ENCODE data around the gene NEU4.
"Not testable (repeated sequence)": the region's sequence is repeated elsewhere in the genome, so short reads cannot be mapped to it uniquely, and the experiment has no call there.

The NEU4 gene

GRCh38 chr2:241808721-241809382 lies at the start of gene NEU4:
TSS of gene NEU4 (plus strand) at chr2:241809193. CDS start at chr2:241814485, 5,292 bp downstream.
- no peak for DNase-seq

GRCh38 chr2:241759893-241760292 lies 49.1 kb upstream of the NEU4 start:
- DNase-seq: not testable (repeated sequence)

GRCh38 chr2:241760301-241760771 lies 48.7 kb upstream of the NEU4 start:
- peak; percentile 21 for DNase-seq

- DNase-seq: peak; percentile 2
These were observed 46.6 kb upstream of the NEU4 start for GRCh38 chr2:241762321-241762932.

- peak; percentile 43 for DNase-seq
These were observed 46.0 kb upstream of the NEU4 start for GRCh38 chr2:241762933-241763369.

GRCh38 chr2:241763551-241764274 lies 45.3 kb upstream of the NEU4 start:
- peak; percentile 2 for DNase-seq

- peak; percentile 2 for DNase-seq
These were observed 44.4 kb upstream of the NEU4 start for GRCh38 chr2:241764275-241765241.

GRCh38 chr2:241767464-241768250 lies 41.3 kb upstream of the NEU4 start:
- DNase-seq: no peak

- DNase-seq: no peak
These were observed 40.7 kb upstream of the NEU4 start for GRCh38 chr2:241768251-241768711.

- no peak for DNase-seq
These were observed 40.1 kb upstream of the NEU4 start for GRCh38 chr2:241768850-241769249.

GRCh38 chr2:241769819-241770184 lies 39.2 kb upstream of the NEU4 start:
- no peak for DNase-seq

GRCh38 chr2:241770185-241770935 lies 38.6 kb upstream of the NEU4 start:
- DNase-seq: no peak

GRCh38 chr2:241770936-241771285 lies 38.1 kb upstream of the NEU4 start:
- no peak for DNase-seq

GRCh38 chr2:241771286-241772062 lies 37.5 kb upstream of the NEU4 start:
- no peak for DNase-seq

GRCh38 chr2:241772063-241772499 lies 36.9 kb upstream of the NEU4 start:
- DNase-seq: peak; percentile 45

GRCh38 chr2:241773511-241774418 lies 35.2 kb upstream of the NEU4 start:
- DNase-seq: no peak

GRCh38 chr2:241774419-241775222 lies 34.4 kb upstream of the NEU4 start:
- DNase-seq: no peak
